ENCODE measurements around the gene DTX4.

Gene DTX4

DNA sequence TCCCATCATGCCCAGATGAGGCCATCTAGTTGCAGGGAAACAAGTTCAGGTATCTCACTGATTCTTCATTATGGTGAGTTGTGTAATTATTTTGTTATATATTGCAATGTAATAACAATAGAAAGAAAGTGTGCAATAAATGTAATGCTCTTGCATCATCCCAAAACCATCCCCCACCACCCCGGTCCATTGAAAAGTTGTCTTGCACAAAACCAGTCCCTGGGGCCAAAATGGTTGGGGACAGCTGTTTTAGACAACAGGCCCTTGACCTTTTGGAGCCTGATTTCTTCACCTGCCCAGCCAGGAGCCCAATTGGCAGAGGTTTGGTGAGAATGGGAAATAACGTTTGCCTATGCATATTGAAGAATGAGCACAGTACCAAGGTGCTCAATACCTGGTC is 24.8 kb downstream of the DTX4 start:
- no peak overlapping the region for H3K4me3 ChIP-seq (ENCODE audit: low read depth, low read length)
- TF ChIP-seq, protein P1, sequence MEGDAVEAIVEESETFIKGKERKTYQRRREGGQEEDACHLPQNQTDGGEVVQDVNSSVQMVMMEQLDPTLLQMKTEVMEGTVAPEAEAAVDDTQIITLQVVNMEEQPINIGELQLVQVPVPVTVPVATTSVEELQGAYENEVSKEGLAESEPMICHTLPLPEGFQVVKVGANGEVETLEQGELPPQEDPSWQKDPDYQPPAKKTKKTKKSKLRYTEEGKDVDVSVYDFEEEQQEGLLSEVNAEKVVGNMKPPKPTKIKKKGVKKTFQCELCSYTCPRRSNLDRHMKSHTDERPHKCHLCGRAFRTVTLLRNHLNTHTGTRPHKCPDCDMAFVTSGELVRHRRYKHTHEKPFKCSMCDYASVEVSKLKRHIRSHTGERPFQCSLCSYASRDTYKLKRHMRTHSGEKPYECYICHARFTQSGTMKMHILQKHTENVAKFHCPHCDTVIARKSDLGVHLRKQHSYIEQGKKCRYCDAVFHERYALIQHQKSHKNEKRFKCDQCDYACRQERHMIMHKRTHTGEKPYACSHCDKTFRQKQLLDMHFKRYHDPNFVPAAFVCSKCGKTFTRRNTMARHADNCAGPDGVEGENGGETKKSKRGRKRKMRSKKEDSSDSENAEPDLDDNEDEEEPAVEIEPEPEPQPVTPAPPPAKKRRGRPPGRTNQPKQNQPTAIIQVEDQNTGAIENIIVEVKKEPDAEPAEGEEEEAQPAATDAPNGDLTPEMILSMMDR (IDR thresholded peaks at IDR 0.05; ENCODE audit: low read depth, low read length) = no peak
- DNase-seq (ENCODE audit: low read depth, low spot score) = no peak
- in situ Hi-C loops (cut with HindIII; ENCODE audit: low sequenced_read_pairs) = no loop called here

DNA sequence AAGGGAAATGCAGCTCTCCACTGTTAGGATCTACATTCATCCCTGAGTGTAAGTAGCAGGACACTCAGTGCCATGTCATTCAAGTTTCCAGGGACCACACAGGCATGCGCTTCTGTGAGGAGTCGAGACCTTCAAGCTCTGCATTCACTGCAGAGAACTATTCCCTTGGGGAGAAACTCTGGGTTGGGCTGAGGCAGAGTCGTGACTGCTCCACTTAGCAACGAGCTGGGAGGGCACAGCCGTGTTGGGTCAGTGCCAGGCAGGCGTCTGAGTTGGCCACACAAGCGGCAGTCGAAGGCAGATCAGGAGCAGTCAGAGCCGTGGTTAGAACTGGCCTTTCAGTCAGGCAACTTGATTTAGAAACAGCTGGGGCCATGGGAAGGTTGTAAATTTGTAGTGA is 26.1 kb downstream of the DTX4 start:
- TF ChIP-seq, protein P1 (IDR thresholded peaks at IDR 0.05; ENCODE audit: low read depth, low read length) = no peak
- in situ Hi-C loops (cut with HindIII; ENCODE audit: low sequenced_read_pairs) = no loop called here
- DNase-seq (ENCODE audit: low read depth, low spot score) = peak; percentile 19
- H3K4me3 ChIP-seq (ENCODE audit: low read depth, low read length) = no peak overlapping the region

DNA sequence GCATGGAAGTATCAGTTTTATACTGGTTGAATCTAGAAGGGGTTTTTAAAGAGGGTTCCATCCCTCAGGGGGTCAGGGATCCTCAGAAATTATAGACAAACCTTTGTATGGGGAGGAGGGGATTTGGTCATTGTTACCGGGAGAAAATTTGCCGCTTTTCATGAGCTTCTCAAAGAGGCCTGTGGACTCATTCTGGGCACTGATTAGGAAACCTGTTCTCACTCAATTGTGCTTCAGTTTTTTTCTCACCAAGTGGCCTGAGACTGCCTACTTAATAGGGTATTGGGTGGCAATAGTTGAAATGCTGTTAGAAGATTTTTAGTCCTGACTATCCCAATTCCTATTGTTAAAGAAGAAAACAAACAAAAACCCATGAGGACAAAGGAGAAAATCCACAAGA is 26.8 kb downstream of the DTX4 start:
- DNase-seq (ENCODE audit: low read depth, low spot score) = no peak
- no peak overlapping the region for H3K4me3 ChIP-seq (ENCODE audit: low read depth, low read length)
- TF ChIP-seq, protein P1 (IDR thresholded peaks at IDR 0.05; ENCODE audit: low read depth, low read length) = no peak
- in situ Hi-C loops (cut with HindIII; ENCODE audit: low sequenced_read_pairs) = no loop called here

GRCh38 chr11:59199546-59200422 is 27.9 kb downstream of the DTX4 start:
- in situ Hi-C loops (cut with HindIII; ENCODE audit: low sequenced_read_pairs) = no loop called here
- DNase-seq (ENCODE audit: low read depth, low spot score) = no peak
- TF ChIP-seq, protein P1 (IDR thresholded peaks at IDR 0.05; ENCODE audit: low read depth, low read length) = no peak
- H3K4me3 ChIP-seq (ENCODE audit: low read depth, low read length) = no peak overlapping the region

GRCh38 chr11:59200423-59200746 is 28.5 kb downstream of the DTX4 start:
- in situ Hi-C loops (cut with HindIII; ENCODE audit: low sequenced_read_pairs) = no loop called here

DNA sequence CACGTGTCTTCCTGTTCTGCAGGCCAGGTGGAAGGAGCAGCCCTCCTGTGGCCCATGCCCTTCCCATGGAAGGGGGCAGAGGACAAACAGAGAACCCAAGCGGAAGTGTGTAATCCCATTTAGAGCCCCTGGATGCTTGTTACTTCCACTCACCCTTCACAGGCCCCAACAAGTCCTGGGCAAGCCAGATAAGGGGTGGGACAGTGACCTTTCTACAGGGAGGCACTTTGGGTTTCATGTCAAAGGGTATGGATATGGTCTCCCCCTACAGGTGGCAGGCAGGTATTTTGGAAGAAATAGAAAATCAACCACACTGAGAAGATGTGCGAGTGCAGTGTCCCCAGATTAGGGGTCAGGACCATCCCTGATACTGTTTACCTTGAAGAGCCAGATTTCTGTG is 29.4 kb downstream of the DTX4 start:
- in situ Hi-C loops (cut with HindIII; ENCODE audit: low sequenced_read_pairs) = no loop called here
- H3K4me3 ChIP-seq (ENCODE audit: low read depth, low read length) = no peak overlapping the region
- TF ChIP-seq, protein P1 (IDR thresholded peaks at IDR 0.05; ENCODE audit: low read depth, low read length) = peak; percentile 4
- DNase-seq (ENCODE audit: low read depth, low spot score) = no peak

More at GRCh38 chr11:59200423-59200746, 28.5 kb downstream of the DTX4 start:
- no peak overlapping the region for H3K4me3 ChIP-seq (ENCODE audit: low read depth, low read length)
- DNase-seq (ENCODE audit: low read depth, low spot score) = no peak
- TF ChIP-seq, protein P1 (IDR thresholded peaks at IDR 0.05; ENCODE audit: low read depth, low read length) = no peak
